Kidney tubule cell (primary cell): ENCODE results near the gene HSBP1L1.
A peak's percentile ranks its signal among the peaks of the same experiment; 100 is the strongest.

Experiments used
- DNase-seq: peaks from one replicate; pipeline ENCODE4 v3.0.0-alpha.2; 2018; ENCODE audit warnings: low spot score

Gene HSBP1L1

GRCh38 chr18:79964330-79965118, at the start of gene HSBP1L1:
Gene HSBP1L1, plus strand, starts transcription at chr18:79964643. Its CDS starts 93 bp downstream, at chr18:79964736.
- DNase-seq = peak; percentile 83

- DNase-seq = no peak
Measured at GRCh38 chr18:79915161-79916127, 49.0 kb upstream of the HSBP1L1 start.

- no peak for DNase-seq
Measured at GRCh38 chr18:79916128-79916494, 48.3 kb upstream of the HSBP1L1 start.

- DNase-seq = no peak
Measured at GRCh38 chr18:79916546-79917168, 47.8 kb upstream of the HSBP1L1 start.

GRCh38 chr18:79917169-79917852, 47.1 kb upstream of the HSBP1L1 start:
- no peak for DNase-seq

GRCh38 chr18:79917853-79918614, 46.4 kb upstream of the HSBP1L1 start:
- DNase-seq = no peak

GRCh38 chr18:79918615-79919011, 45.8 kb upstream of the HSBP1L1 start:
- no peak for DNase-seq

GRCh38 chr18:79919089-79919488, 45.4 kb upstream of the HSBP1L1 start:
- DNase-seq = no peak

GRCh38 chr18:79921984-79922965, 42.2 kb upstream of the HSBP1L1 start:
- no peak for DNase-seq

- DNase-seq = no peak
Measured at GRCh38 chr18:79922971-79923411, 41.5 kb upstream of the HSBP1L1 start.

- DNase-seq = no peak
Measured at GRCh38 chr18:79923896-79924585, 40.4 kb upstream of the HSBP1L1 start.

GRCh38 chr18:79924814-79925731, 39.4 kb upstream of the HSBP1L1 start:
- no peak for DNase-seq

- DNase-seq = no peak
Measured at GRCh38 chr18:79926306-79926705, 38.1 kb upstream of the HSBP1L1 start.

GRCh38 chr18:79926715-79927606, 37.5 kb upstream of the HSBP1L1 start:
- DNase-seq = no peak

- no peak for DNase-seq
Measured at GRCh38 chr18:79927607-79928562, 36.6 kb upstream of the HSBP1L1 start.

GRCh38 chr18:79928563-79928960, 35.9 kb upstream of the HSBP1L1 start:
- DNase-seq = no peak
